BE2C (cell line): ENCODE results near the gene KIAA0040.

ENCODE experiments used
- DNase-seq: peaks from one replicate; pipeline ENCODE4 v3.0.0-alpha.2; 2020
- H3K27me3 ChIP-seq: fragments of 250-450 bp; sonication (Bioruptor Pico); 2 replicates; pipeline ENCODE4 v1.5.1; 2020; ENCODE audit warnings: mild to moderate bottlenecking
- H3K36me3 ChIP-seq: fragments of 250-450 bp; sonication (Bioruptor Pico); 2 replicates; pipeline ENCODE4 v1.5.1; 2020; ENCODE audit warnings: mild to moderate bottlenecking
- H3K4me1 ChIP-seq: fragments of 250-450 bp; sonication (Bioruptor Pico); 2 replicates; pipeline ENCODE4 v1.5.1; 2020
- H3K4me3 ChIP-seq: 2 replicates; pipeline ENCODE4 v1.5.1; 2011; ENCODE audit warnings: low read depth, low read length
- H3K9me3 ChIP-seq: fragments of 250-450 bp; sonication (Bioruptor Pico); 2 replicates; pipeline ENCODE4 v1.5.1; 2020
- TF ChIP-seq, protein P1 (sequence below): IDR thresholded peaks from 2 replicates; pipeline ENCODE4 v1.5.1; 2012; ENCODE audit warnings: mild to moderate bottlenecking, low read depth, low read length

KIAA0040 gene

DNA sequence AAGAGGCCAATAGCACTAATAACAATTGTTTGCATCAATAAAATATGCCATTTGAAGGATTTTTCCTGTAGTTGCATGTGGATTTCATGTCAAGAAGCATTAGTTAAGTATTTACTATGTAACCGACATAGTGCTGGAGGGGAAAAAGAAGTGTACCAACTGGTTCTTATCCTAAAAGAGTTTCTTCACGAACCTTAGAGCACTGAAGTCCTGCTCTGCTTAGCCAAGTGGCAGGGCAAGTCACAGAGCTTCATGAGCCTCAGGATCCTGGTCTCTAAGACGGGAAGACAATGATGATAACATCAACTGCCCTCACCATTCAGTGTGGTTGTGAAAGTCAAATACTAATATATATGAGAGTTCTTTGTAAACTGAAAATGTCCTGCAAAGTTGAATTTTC is 14.1 kb downstream of the KIAA0040 start:
- Histone ChIP-seq H3K4me3 (no peak overlapping the region), H3K9me3 (no peaks in the 10 kb centered on the region), H3K36me3 (no peaks in the 10 kb centered on the region), H3K4me1 (no peaks in the 10 kb centered on the region), H3K27me3 (peaks cover 4% of the 10 kb centered on the region; the same call in 1 of the 2 replicates)
- no peak for DNase-seq
- TF ChIP-seq, protein P1, sequence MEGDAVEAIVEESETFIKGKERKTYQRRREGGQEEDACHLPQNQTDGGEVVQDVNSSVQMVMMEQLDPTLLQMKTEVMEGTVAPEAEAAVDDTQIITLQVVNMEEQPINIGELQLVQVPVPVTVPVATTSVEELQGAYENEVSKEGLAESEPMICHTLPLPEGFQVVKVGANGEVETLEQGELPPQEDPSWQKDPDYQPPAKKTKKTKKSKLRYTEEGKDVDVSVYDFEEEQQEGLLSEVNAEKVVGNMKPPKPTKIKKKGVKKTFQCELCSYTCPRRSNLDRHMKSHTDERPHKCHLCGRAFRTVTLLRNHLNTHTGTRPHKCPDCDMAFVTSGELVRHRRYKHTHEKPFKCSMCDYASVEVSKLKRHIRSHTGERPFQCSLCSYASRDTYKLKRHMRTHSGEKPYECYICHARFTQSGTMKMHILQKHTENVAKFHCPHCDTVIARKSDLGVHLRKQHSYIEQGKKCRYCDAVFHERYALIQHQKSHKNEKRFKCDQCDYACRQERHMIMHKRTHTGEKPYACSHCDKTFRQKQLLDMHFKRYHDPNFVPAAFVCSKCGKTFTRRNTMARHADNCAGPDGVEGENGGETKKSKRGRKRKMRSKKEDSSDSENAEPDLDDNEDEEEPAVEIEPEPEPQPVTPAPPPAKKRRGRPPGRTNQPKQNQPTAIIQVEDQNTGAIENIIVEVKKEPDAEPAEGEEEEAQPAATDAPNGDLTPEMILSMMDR, result no peak

- Histone ChIP-seq H3K4me3 (no peak overlapping the region), H3K9me3 (no peaks in the 10 kb centered on the region), H3K36me3 (no peaks in the 10 kb centered on the region), H3K4me1 (no peaks in the 10 kb centered on the region), H3K27me3 (0 out of 2 replicates have a peak, but pooled peaks cover 4% of the 10 kb centered on the region)
- TF ChIP-seq, protein P1, result no peak
- no peak for DNase-seq
Measured at GRCh38 chr1:175178056-175178455, 14.5 kb downstream of the KIAA0040 start.

DNA sequence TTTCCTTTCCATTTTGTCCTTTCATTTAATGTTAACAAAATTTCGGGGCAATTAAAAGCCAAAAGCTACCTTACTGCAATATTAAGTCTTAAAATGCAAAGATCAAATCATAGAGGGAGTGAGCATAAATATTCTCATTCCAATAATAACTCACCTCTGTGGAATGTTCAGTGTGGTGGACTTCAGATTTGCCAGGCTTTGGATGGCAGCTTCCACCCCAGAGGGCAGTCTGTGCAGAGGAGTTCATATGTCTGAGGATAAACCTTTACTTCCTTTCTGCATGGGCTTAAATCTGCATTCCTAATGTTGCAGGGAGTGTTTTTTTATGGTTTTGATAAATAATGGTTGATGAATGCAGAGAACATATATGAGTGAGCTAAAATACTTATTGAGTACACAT is 16.3 kb downstream of the KIAA0040 start:
- Histone ChIP-seq H3K4me1 (no peaks in the 10 kb centered on the region), H3K36me3 (no peaks in the 10 kb centered on the region), H3K4me3 (no peak overlapping the region), H3K9me3 (no peaks in the 10 kb centered on the region), H3K27me3 (0 out of 2 replicates have a peak, but pooled peaks cover 2% of the 10 kb centered on the region)
- TF ChIP-seq, protein P1, result no peak
- no peak for DNase-seq

- H3K4me1 ChIP-seq, result no peaks in the 10 kb centered on the region
- H3K27me3 ChIP-seq, result no peaks in the 10 kb centered on the region
- H3K36me3 ChIP-seq, result no peaks in the 10 kb centered on the region
- no peak for DNase-seq
- TF ChIP-seq, protein P1, result no peak
- H3K4me3 ChIP-seq, result no peak overlapping the region
- H3K9me3 ChIP-seq, result no peaks in the 10 kb centered on the region
Measured at GRCh38 chr1:175174309-175175102, 18.1 kb downstream of the KIAA0040 start.

DNA sequence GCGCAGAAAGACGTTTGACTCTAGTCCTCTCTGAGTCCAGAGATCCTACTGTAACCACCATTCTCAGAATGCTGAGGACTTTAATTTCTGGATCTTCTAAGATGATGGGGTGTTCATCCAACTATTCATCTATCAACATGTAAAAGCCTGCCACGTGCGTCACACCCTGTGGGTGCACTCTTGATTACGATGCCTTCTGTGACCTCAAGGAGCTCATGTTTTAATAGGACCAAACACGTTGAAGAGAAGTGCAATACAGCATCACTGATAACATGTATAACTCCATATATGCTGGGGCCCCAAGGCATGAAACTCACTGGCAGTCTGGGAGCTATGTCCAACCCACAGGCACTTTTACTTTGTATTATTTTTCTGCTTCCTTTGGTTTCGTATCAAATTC is 19.0 kb downstream of the KIAA0040 start:
- H3K9me3 ChIP-seq, result no peaks in the 10 kb centered on the region
- no peaks in the 10 kb centered on the region for H3K36me3 ChIP-seq
- H3K4me1 ChIP-seq, result no peaks in the 10 kb centered on the region
- no peak for DNase-seq
- TF ChIP-seq, protein P1, result no peak
- no peak overlapping the region for H3K4me3 ChIP-seq
- H3K27me3 ChIP-seq, result no peaks in the 10 kb centered on the region

- TF ChIP-seq, protein P1, result no peak
- Histone ChIP-seq H3K9me3 (no peaks in the 10 kb centered on the region), H3K4me1 (no peaks in the 10 kb centered on the region), H3K27me3 (no peaks in the 10 kb centered on the region), H3K36me3 (no peaks in the 10 kb centered on the region), H3K4me3 (no peak overlapping the region)
- no peak for DNase-seq
Measured at GRCh38 chr1:175172503-175172902, 20.1 kb downstream of the KIAA0040 start.
